Panc1 (cell line): ENCODE measurements around the gene ARPC5L. TPM values are rescaled to one million over a fixed set of nuclear protein-coding genes. Genes with fewer than 3 reads are reported as not detected.

Experiments
- ATAC-seq: fragments of 200-7000 bp; cut with Tn5 transposase; 2 replicates; pipeline ENCODE4 v1.9.1; 2020; ENCODE audit warnings: mild to moderate bottlenecking, moderate library complexity
- BruUV-seq: library from RNA; stranded (reverse); fragments of 400-500 nt; replicated peaks from 2 replicates; lab custom pipeline; 2021; lab: Mats Ljungman, UMichigan
- CTCF ChIA-PET: fragments of 300-600 bp; sonication (Branson Sonifier 250); formaldehyde crosslinking; loops from one replicate; lab custom pipeline; 2022; ENCODE audit warnings: antibody characterized with exemption; lab: Charles Lee
- POLR2A ChIA-PET: fragments of 300-600 bp; sonication (Branson Sonifier 250); formaldehyde crosslinking; loops from one replicate; lab custom pipeline; 2022; ENCODE audit warnings: antibody characterized with exemption; lab: Charles Lee
- DNase-seq: peaks from one replicate; pipeline ENCODE4 v3.0.0-alpha.2; 2010; ENCODE audit warnings: low read depth, low spot score
- H3K27ac ChIP-seq: 2 replicates; pipeline ENCODE4 v1.5.1; 2011; ENCODE audit warnings: mild to moderate bottlenecking, low read length, inconsistent platforms
- H3K27me3 ChIP-seq: fragments of 200-500 bp; sonication (Bioruptor generic); 2 replicates; pipeline ENCODE4 v1.6.0; 2014; ENCODE audit warnings: low read length, inconsistent platforms; ENCODE audit not compliant: control insufficient read depth, insufficient read depth
- H3K36me3 ChIP-seq: fragments of 200-500 bp; sonication (Bioruptor generic); 2 replicates; pipeline ENCODE4 v1.5.1; 2014; ENCODE audit warnings: inconsistent platforms, mild to moderate bottlenecking, low read length, moderate library complexity; ENCODE audit not compliant: control insufficient read depth, insufficient read depth
- H3K4me1 ChIP-seq: 2 replicates; pipeline ENCODE4 v1.5.1; 2011; ENCODE audit warnings: inconsistent platforms, mild to moderate bottlenecking, low read length, moderate library complexity; ENCODE audit not compliant: control insufficient read depth, insufficient read depth
- H3K4me3 ChIP-seq, 2 experiments: 2 replicates each; pipeline ENCODE4 v1.5.1; 2011 to 2012; ENCODE audit warnings: low read depth in 2 of 2, low read length in 2 of 2, mild to moderate bottlenecking in 2 of 2, inconsistent platforms in 1 of 2, moderate library complexity in 1 of 2
- H3K9me3 ChIP-seq: fragments of 200-500 bp; sonication (Bioruptor generic); 2 replicates; pipeline ENCODE4 v1.5.1; 2014; ENCODE audit warnings: low read depth, mild to moderate bottlenecking, inconsistent platforms, low read length, moderate library complexity; ENCODE audit not compliant: control insufficient read depth, insufficient read depth
- CTCF ChIP-seq: fragments of 450-650 bp; IDR thresholded peaks from 2 replicates; pipeline ENCODE4 v1.5.1; 2017; ENCODE audit warnings: mild to moderate bottlenecking
- POLR2AphosphoS5 ChIP-seq: IDR thresholded peaks from 2 replicates; pipeline ENCODE4 v1.6.1; 2012; ENCODE audit warnings: mild to moderate bottlenecking, low read depth, low read length, moderate library complexity
- REST ChIP-seq, 2 experiments: IDR thresholded peaks; 2 replicates each; pipeline ENCODE4 v1.6.1; 2011 to 2012; ENCODE audit warnings: low read depth in 2 of 2, control low read depth in 1 of 2, low read length in 1 of 2, mild to moderate bottlenecking in 1 of 2, moderate library complexity in 1 of 2; ENCODE audit not compliant: insufficient read depth in 1 of 2
- SIN3A ChIP-seq: IDR thresholded peaks from 2 replicates; pipeline ENCODE4 v1.6.1; 2012; ENCODE audit warnings: low read depth, mild to moderate bottlenecking, low read length, moderate library complexity, borderline replicate concordance; ENCODE audit not compliant: insufficient read depth
- TCF7L2 ChIP-seq: IDR thresholded peaks from 2 replicates; pipeline ENCODE4 v1.6.1; 2011; ENCODE audit warnings: mild to moderate bottlenecking, low read depth, low read length, inconsistent platforms
- in situ Hi-C: cut with HindIII; loops from 2 replicates; pipeline ENCODE4 v1.10.0; 2016; ENCODE audit warnings: low sequenced_read_pairs, low pct_unique_long_range_greater_than_20kb
- intact Hi-C: fragments of 100-400 bp; cut with micrococcal nuclease; formaldehyde crosslinking; loops from one replicate; pipeline ENCODE4 v1.10.0; 2022; ENCODE audit not compliant: unreplicated experiment
- total RNA-seq: library from RNA; stranded (reverse); gene quantifications from one replicate; pipeline ENCODE4 v1.2.1, GENCODE V29; 2021; ENCODE audit not compliant: unreplicated experiment

ARPC5L gene
- total RNA-seq, 1 experiment from 2014 or later, result 39.6 TPM

GRCh38 chr9:124887832-124888231 is 25.9 kb downstream of the ARPC5L start:
- no peaks in the 10 kb centered on the region for H3K36me3 ChIP-seq
- ChIA-PET CTCF (no interaction called here), POLR2A (no interaction called here)
- DNase-seq (no peak), ATAC-seq (no peak)
- H3K4me3 ChIP-seq, result no peak overlapping the region
- H3K4me1 ChIP-seq, result no peaks in the 10 kb centered on the region
- no peak overlapping the region for H3K27ac ChIP-seq
- no peaks in the 10 kb centered on the region for H3K9me3 ChIP-seq
- in situ Hi-C loops (no loop called here), intact Hi-C loops (no loop called here)
- TF ChIP-seq TCF7L2 (no peak), CTCF (no peak), POLR2AphosphoS5 (no peak), SIN3A (no peak), REST (IDR thresholded peaks at IDR 0.05; ENCODE audit: insufficient read depth in 1 of 2, low read depth in 2 of 2, low read length in 1 of 2) (no peak)
- H3K27me3 ChIP-seq, result no peaks in the 10 kb centered on the region
- BruUV-seq, result no TSS peak

GRCh38 chr9:124889006-124889405 is 27.1 kb downstream of the ARPC5L start:
- Histone ChIP-seq H3K36me3 (peaks cover 2% of the 10 kb centered on the region; the same call in 1 of the 2 replicates), H3K27me3 (no peaks in the 10 kb centered on the region), H3K9me3 (no peaks in the 10 kb centered on the region), H3K4me1 (no peaks in the 10 kb centered on the region), H3K4me3 (no peak overlapping the region), H3K27ac (no peak overlapping the region)
- no TSS peak for BruUV-seq
- DNase-seq (no peak), ATAC-seq (no peak)
- ChIA-PET POLR2A (interaction anchor here (0.6 kb wide), 1 partner anchor 11 kb away, joined by 3 read pairs; no protein-coding TSS in a partner anchor), CTCF (no interaction called here)
- intact Hi-C loops, result no loop called here
- in situ Hi-C loops, result no loop called here
- TF ChIP-seq SIN3A, result no peak
- TF ChIP-seq POLR2AphosphoS5, result no peak
- no peak for TF ChIP-seq CTCF
- TF ChIP-seq REST (IDR thresholded peaks at IDR 0.05; ENCODE audit: insufficient read depth in 1 of 2, low read depth in 2 of 2, low read length in 1 of 2), result no peak
- no peak for TF ChIP-seq TCF7L2
